ENCODE measurements around the gene TFF2. TPM values are rescaled to one million over a fixed set of nuclear protein-coding genes. Genes with fewer than 3 reads are reported as not detected.

Gene TFF2
- total and polyA plus RNA-seq, 3 experiments from 2014 or later: not detected

- DNase-seq: no peak
- CTCF ChIA-PET: interaction anchor here (0.9 kb wide), 1 partner anchor 217 kb away, joined by 3 read pairs; no protein-coding TSS in a partner anchor
- H3K36me3 Mint-ChIP-seq: no peaks in the 10 kb centered on the region
- H3K27ac Mint-ChIP-seq: no peak overlapping the region
- H3K36me3 ChIP-seq (ENCODE audit: insufficient read depth, low read length): no peaks in the 10 kb centered on the region
- H3K9me3 Mint-ChIP-seq: peaks cover 0 to 2% (median 0%) of the 10 kb centered on the region in 5 donors
- H3K27me3 ChIP-seq (ENCODE audit: insufficient read depth, low read length, poor library complexity, severe bottlenecking): no peaks in the 10 kb centered on the region
- POLR2A ChIA-PET: no interaction called here
- no peak overlapping the region for H3K27ac ChIP-seq (ENCODE audit: low read depth, low read length)
- no peaks in the 10 kb centered on the region for H3K9me3 ChIP-seq (ENCODE audit: low read length)
- H3K27me3 Mint-ChIP-seq: peaks cover 4 to 11% of the 10 kb centered on the region in 2 donors
- no peak overlapping the region for H3K4me3 Mint-ChIP-seq
- H3K4me3 ChIP-seq (ENCODE audit: low read length): no peak overlapping the region
- H3K4me1 Mint-ChIP-seq: peaks cover 4 to 7% (median 4%) of the 10 kb centered on the region in 3 donors
- peaks cover 4% of the 10 kb centered on the region for H3K4me1 ChIP-seq (ENCODE audit: insufficient read depth, low read length)
Measured at GRCh38 chr21:42362700-42363099, 11.9 kb upstream of the TFF2 start.

DNA sequence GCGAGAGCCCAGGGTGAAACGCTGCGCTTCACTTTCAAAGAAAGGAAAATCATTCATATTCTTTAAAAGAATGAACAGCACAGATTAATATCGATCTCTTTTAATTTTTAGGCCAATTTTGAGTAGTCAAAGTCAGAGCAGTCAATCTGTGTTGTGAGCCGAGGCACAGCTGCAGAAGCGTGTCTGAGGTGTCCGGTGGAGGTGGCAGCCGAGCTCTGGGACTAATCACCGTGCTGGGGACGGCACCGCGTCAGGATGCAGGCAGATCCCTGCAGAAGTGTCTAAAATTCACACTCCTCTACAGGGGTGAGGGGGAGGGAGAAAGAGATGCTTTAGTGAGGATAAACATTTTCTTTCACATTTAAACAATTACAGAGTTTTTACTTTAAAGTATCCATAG, 11.4 kb upstream of the TFF2 start:
- Histone ChIP-seq H3K9me3 (ENCODE audit: low read length) (no peaks in the 10 kb centered on the region), H3K27ac (ENCODE audit: low read depth, low read length) (no peak overlapping the region), H3K36me3 (ENCODE audit: insufficient read depth, low read length) (no peaks in the 10 kb centered on the region), H3K4me3 (ENCODE audit: low read length) (no peak overlapping the region), H3K4me1 (ENCODE audit: insufficient read depth, low read length) (peaks cover 4% of the 10 kb centered on the region), H3K27me3 (ENCODE audit: insufficient read depth, low read length, poor library complexity, severe bottlenecking) (no peaks in the 10 kb centered on the region)
- Mint-ChIP-seq H3K4me1 (peaks cover 4 to 7% (median 4%) of the 10 kb centered on the region in 3 donors), H3K27me3 (peaks cover 4 to 14% of the 10 kb centered on the region in 2 donors), H3K4me3 (no peak overlapping the region), H3K9me3 (peaks cover 0 to 2% (median 0%) of the 10 kb centered on the region in 5 donors), H3K27ac (no peak overlapping the region), H3K36me3 (no peaks in the 10 kb centered on the region)
- CTCF ChIA-PET: no interaction called here
- POLR2A ChIA-PET: no interaction called here
- DNase-seq: no peak

DNA sequence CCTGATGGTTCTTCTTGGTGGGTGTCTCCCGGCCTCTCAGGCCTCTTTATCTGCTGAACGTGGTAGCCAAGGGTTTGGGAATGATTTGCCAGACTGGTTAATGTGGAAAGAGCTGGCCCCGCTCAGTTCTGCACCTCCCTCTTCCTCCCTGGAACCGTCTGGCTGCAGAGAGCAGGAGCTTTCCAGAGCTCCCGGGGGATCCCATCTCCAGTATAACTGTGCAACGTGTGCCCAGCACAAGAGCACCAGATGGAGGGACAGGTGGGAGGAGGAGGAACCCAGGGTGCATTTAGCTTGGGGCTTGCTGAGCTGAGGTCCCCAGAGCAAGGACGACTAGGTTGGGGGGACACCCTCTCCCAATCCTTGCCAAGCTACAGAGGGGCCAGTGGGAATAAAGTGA, 10.5 kb upstream of the TFF2 start:
- Mint-ChIP-seq H3K27me3 (peaks cover 7 to 22% of the 10 kb centered on the region in 2 donors), H3K9me3 (peaks cover 0 to 6% (median 5%) of the 10 kb centered on the region in 5 donors)

DNA sequence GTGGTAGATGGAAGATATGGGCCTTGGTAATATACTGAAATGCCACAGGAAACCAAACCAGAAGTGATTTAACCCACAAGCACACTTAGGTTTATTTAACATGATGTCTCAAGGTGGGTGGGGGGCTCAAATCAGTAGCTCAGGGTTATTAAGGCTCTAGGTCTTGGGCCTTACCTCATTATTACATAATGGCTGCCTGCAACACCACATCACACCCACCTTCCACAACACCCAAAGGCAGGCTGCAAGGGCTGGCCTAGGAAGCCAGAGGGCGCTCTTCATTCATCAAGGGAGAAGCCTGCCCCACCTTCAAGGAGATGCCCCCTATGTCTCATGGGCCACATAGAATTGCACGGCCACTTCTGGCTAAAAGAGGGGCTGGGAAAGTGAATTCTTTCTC, 9.5 kb upstream of the TFF2 start:
- Mint-ChIP-seq H3K27me3 (peaks cover 7 to 22% of the 10 kb centered on the region in 2 donors), H3K27ac (no peak overlapping the region), H3K4me3 (no peak overlapping the region), H3K36me3 (peaks cover 0 to 4% (median 0%) of the 10 kb centered on the region in 3 donors), H3K4me1 (peaks cover 4 to 7% (median 4%) of the 10 kb centered on the region in 3 donors), H3K9me3 (peaks cover 3 to 13% (median 10%) of the 10 kb centered on the region in 5 donors)
- POLR2A ChIA-PET: no interaction called here
- CTCF ChIA-PET: interaction anchor here (1.0 to 1.6 kb wide), 3 partner anchors 21 to 85 kb away, joined by 3 to 5 read pairs (median 3); partner anchors contain the start of gene UBASH3A
- Histone ChIP-seq H3K27me3 (ENCODE audit: insufficient read depth, low read length, poor library complexity, severe bottlenecking) (no peaks in the 10 kb centered on the region), H3K4me3 (ENCODE audit: low read length) (no peak overlapping the region), H3K36me3 (ENCODE audit: insufficient read depth, low read length) (no peaks in the 10 kb centered on the region), H3K27ac (ENCODE audit: low read depth, low read length) (no peak overlapping the region), H3K9me3 (ENCODE audit: low read length) (no peaks in the 10 kb centered on the region), H3K4me1 (ENCODE audit: insufficient read depth, low read length) (peaks cover 4% of the 10 kb centered on the region)
- no peak for DNase-seq

More for the DNA sequence above, 10.5 kb upstream of the TFF2 start:
- DNase-seq: no peak
- Histone ChIP-seq H3K27ac (ENCODE audit: low read depth, low read length) (no peak overlapping the region), H3K36me3 (ENCODE audit: insufficient read depth, low read length) (no peaks in the 10 kb centered on the region), H3K4me3 (ENCODE audit: low read length) (no peak overlapping the region), H3K4me1 (ENCODE audit: insufficient read depth, low read length) (peaks cover 4% of the 10 kb centered on the region), H3K27me3 (ENCODE audit: insufficient read depth, low read length, poor library complexity, severe bottlenecking) (no peaks in the 10 kb centered on the region), H3K9me3 (ENCODE audit: low read length) (no peaks in the 10 kb centered on the region)
- CTCF ChIA-PET: interaction anchor here (1.2 to 1.6 kb wide), 2 partner anchors 43 to 84 kb away, joined by 3 to 5 read pairs; partner anchors contain the start of gene UBASH3A
- no peak overlapping the region for H3K4me3 Mint-ChIP-seq
- H3K4me1 Mint-ChIP-seq: peaks cover 4 to 7% (median 4%) of the 10 kb centered on the region in 3 donors
- no peak overlapping the region for H3K27ac Mint-ChIP-seq
- H3K36me3 Mint-ChIP-seq: no peaks in the 10 kb centered on the region
- POLR2A ChIA-PET: no interaction called here

- Mint-ChIP-seq H3K9me3 (peaks cover 16 to 21% (median 20%) of the 10 kb centered on the region in 5 donors), H3K27me3 (peaks cover 7 to 32% of the 10 kb centered on the region in 2 donors), H3K36me3 (peaks cover 0 to 12% (median 0%) of the 10 kb centered on the region in 3 donors), H3K4me1 (peaks cover 4 to 7% (median 4%) of the 10 kb centered on the region in 3 donors), H3K4me3 (no peak overlapping the region), H3K27ac (no peak overlapping the region)
- no peak overlapping the region for H3K4me3 ChIP-seq (ENCODE audit: low read length)
- H3K9me3 ChIP-seq (ENCODE audit: low read length): no peaks in the 10 kb centered on the region
- CTCF ChIA-PET: no interaction called here
- POLR2A ChIA-PET: no interaction called here
- no peaks in the 10 kb centered on the region for H3K36me3 ChIP-seq (ENCODE audit: insufficient read depth, low read length)
- peaks cover 4% of the 10 kb centered on the region for H3K4me1 ChIP-seq (ENCODE audit: insufficient read depth, low read length)
- H3K27me3 ChIP-seq (ENCODE audit: insufficient read depth, low read length, poor library complexity, severe bottlenecking): no peaks in the 10 kb centered on the region
- H3K27ac ChIP-seq (ENCODE audit: low read depth, low read length): no peak overlapping the region
- no peak for DNase-seq
Measured at GRCh38 chr21:42358937-42359336, 8.1 kb upstream of the TFF2 start.

- Mint-ChIP-seq H3K4me3 (no peak overlapping the region), H3K27me3 (peaks cover 7 to 32% of the 10 kb centered on the region in 2 donors), H3K36me3 (peaks cover 0 to 18% (median 0%) of the 10 kb centered on the region in 3 donors), H3K27ac (no peak overlapping the region), H3K9me3 (peaks cover 16 to 23% (median 22%) of the 10 kb centered on the region in 5 donors), H3K4me1 (peaks cover 2 to 5% (median 3%) of the 10 kb centered on the region in 3 donors)
- H3K27ac ChIP-seq (ENCODE audit: low read depth, low read length): no peak overlapping the region
- H3K9me3 ChIP-seq (ENCODE audit: low read length): no peaks in the 10 kb centered on the region
- ChIA-PET CTCF (no interaction called here), POLR2A (no interaction called here)
- H3K36me3 ChIP-seq (ENCODE audit: insufficient read depth, low read length): no peaks in the 10 kb centered on the region
- peaks cover 4% of the 10 kb centered on the region for H3K4me1 ChIP-seq (ENCODE audit: insufficient read depth, low read length)
- no peaks in the 10 kb centered on the region for H3K27me3 ChIP-seq (ENCODE audit: insufficient read depth, low read length, poor library complexity, severe bottlenecking)
- DNase-seq: no peak
- no peak overlapping the region for H3K4me3 ChIP-seq (ENCODE audit: low read length)
Measured at GRCh38 chr21:42358261-42358660, 7.5 kb upstream of the TFF2 start.

- Histone ChIP-seq H3K27ac (ENCODE audit: low read depth, low read length) (no peak overlapping the region), H3K4me1 (ENCODE audit: insufficient read depth, low read length) (no peaks in the 10 kb centered on the region), H3K9me3 (ENCODE audit: low read length) (no peaks in the 10 kb centered on the region), H3K27me3 (ENCODE audit: insufficient read depth, low read length, poor library complexity, severe bottlenecking) (no peaks in the 10 kb centered on the region), H3K4me3 (ENCODE audit: low read length) (no peak overlapping the region), H3K36me3 (ENCODE audit: insufficient read depth, low read length) (no peaks in the 10 kb centered on the region)
- Mint-ChIP-seq H3K27ac (no peak overlapping the region), H3K36me3 (peaks cover 0 to 20% (median 0%) of the 10 kb centered on the region in 3 donors), H3K27me3 (peaks cover 7 to 31% of the 10 kb centered on the region in 2 donors), H3K4me3 (no peak overlapping the region), H3K4me1 (no peaks in the 10 kb centered on the region), H3K9me3 (peaks cover 16 to 24% (median 22%) of the 10 kb centered on the region in 5 donors)
- CTCF ChIA-PET: no interaction called here
- POLR2A ChIA-PET: no interaction called here
- no peak for DNase-seq
Measured at GRCh38 chr21:42357307-42357706, 6.5 kb upstream of the TFF2 start.

GRCh38 chr21:42356650-42357049, 5.9 kb upstream of the TFF2 start:
- Mint-ChIP-seq H3K27ac (no peak overlapping the region), H3K27me3 (peaks cover 7 to 25% of the 10 kb centered on the region in 2 donors), H3K9me3 (peaks cover 16 to 24% (median 22%) of the 10 kb centered on the region in 5 donors), H3K36me3 (peaks cover 0 to 20% (median 0%) of the 10 kb centered on the region in 3 donors), H3K4me3 (no peak overlapping the region), H3K4me1 (no peaks in the 10 kb centered on the region)
- Histone ChIP-seq H3K36me3 (ENCODE audit: insufficient read depth, low read length) (no peaks in the 10 kb centered on the region), H3K9me3 (ENCODE audit: low read length) (no peaks in the 10 kb centered on the region), H3K4me3 (ENCODE audit: low read length) (no peak overlapping the region), H3K27me3 (ENCODE audit: insufficient read depth, low read length, poor library complexity, severe bottlenecking) (no peaks in the 10 kb centered on the region), H3K27ac (ENCODE audit: low read depth, low read length) (no peak overlapping the region), H3K4me1 (ENCODE audit: insufficient read depth, low read length) (no peaks in the 10 kb centered on the region)
- CTCF ChIA-PET: no interaction called here
- no peak for DNase-seq
- POLR2A ChIA-PET: no interaction called here
